Measurements from ENCODE around the gene MYO18A. TPM values are rescaled to one million over a fixed set of nuclear protein-coding genes. Genes with fewer than 3 reads are reported as not detected.

Gene MYO18A
- total RNA-seq, 1 donor from 2014 or later: 465 TPM

- peaks cover 9% of the 10 kb centered on the region for H3K36me3 Mint-ChIP-seq (ENCODE audit: unreplicated experiment)
- peaks cover 22% of the 10 kb centered on the region for H3K27me3 Mint-ChIP-seq (ENCODE audit: unreplicated experiment)
- peaks cover 13% of the 10 kb centered on the region for H3K9me3 Mint-ChIP-seq (ENCODE audit: unreplicated experiment)
- TF ChIP-seq, protein P1, sequence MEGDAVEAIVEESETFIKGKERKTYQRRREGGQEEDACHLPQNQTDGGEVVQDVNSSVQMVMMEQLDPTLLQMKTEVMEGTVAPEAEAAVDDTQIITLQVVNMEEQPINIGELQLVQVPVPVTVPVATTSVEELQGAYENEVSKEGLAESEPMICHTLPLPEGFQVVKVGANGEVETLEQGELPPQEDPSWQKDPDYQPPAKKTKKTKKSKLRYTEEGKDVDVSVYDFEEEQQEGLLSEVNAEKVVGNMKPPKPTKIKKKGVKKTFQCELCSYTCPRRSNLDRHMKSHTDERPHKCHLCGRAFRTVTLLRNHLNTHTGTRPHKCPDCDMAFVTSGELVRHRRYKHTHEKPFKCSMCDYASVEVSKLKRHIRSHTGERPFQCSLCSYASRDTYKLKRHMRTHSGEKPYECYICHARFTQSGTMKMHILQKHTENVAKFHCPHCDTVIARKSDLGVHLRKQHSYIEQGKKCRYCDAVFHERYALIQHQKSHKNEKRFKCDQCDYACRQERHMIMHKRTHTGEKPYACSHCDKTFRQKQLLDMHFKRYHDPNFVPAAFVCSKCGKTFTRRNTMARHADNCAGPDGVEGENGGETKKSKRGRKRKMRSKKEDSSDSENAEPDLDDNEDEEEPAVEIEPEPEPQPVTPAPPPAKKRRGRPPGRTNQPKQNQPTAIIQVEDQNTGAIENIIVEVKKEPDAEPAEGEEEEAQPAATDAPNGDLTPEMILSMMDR (IDR thresholded peaks at IDR 0.05; ENCODE audit: partially characterized antibody, unreplicated experiment): no peak
- no peak overlapping the region for H3K4me3 Mint-ChIP-seq (ENCODE audit: unreplicated experiment)
- DNase-seq: no peak
- H3K4me1 Mint-ChIP-seq (ENCODE audit: low read depth, unreplicated experiment): peaks cover 26% of the 10 kb centered on the region
- H3K27ac Mint-ChIP-seq (ENCODE audit: unreplicated experiment): no peak overlapping the region
These were observed 72.0 kb downstream of the MYO18A start for GRCh38 chr17:29107933-29108822.

GRCh38 chr17:29107084-29107483 is 73.1 kb downstream of the MYO18A start:
- Mint-ChIP-seq H3K4me1 (ENCODE audit: low read depth, unreplicated experiment) (peaks cover 22% of the 10 kb centered on the region), H3K27ac (ENCODE audit: unreplicated experiment) (no peak overlapping the region), H3K9me3 (ENCODE audit: unreplicated experiment) (peaks cover 14% of the 10 kb centered on the region), H3K4me3 (ENCODE audit: unreplicated experiment) (no peak overlapping the region), H3K36me3 (ENCODE audit: unreplicated experiment) (peaks cover 15% of the 10 kb centered on the region), H3K27me3 (ENCODE audit: unreplicated experiment) (peaks cover 16% of the 10 kb centered on the region)
- no peak for DNase-seq
- TF ChIP-seq, protein P1 (IDR thresholded peaks at IDR 0.05; ENCODE audit: partially characterized antibody, unreplicated experiment): no peak

GRCh38 chr17:29103341-29103740 is 76.9 kb downstream of the MYO18A start:
- no peak overlapping the region for H3K27ac Mint-ChIP-seq (ENCODE audit: unreplicated experiment)
- peaks cover 7% of the 10 kb centered on the region for H3K9me3 Mint-ChIP-seq (ENCODE audit: unreplicated experiment)
- no peak overlapping the region for H3K4me3 Mint-ChIP-seq (ENCODE audit: unreplicated experiment)
- no peak for DNase-seq
- peaks cover 17% of the 10 kb centered on the region for H3K36me3 Mint-ChIP-seq (ENCODE audit: unreplicated experiment)
- H3K27me3 Mint-ChIP-seq (ENCODE audit: unreplicated experiment): peaks cover 14% of the 10 kb centered on the region
- peaks cover 10% of the 10 kb centered on the region for H3K4me1 Mint-ChIP-seq (ENCODE audit: low read depth, unreplicated experiment)
- TF ChIP-seq, protein P1 (IDR thresholded peaks at IDR 0.05; ENCODE audit: partially characterized antibody, unreplicated experiment): no peak

DNA sequence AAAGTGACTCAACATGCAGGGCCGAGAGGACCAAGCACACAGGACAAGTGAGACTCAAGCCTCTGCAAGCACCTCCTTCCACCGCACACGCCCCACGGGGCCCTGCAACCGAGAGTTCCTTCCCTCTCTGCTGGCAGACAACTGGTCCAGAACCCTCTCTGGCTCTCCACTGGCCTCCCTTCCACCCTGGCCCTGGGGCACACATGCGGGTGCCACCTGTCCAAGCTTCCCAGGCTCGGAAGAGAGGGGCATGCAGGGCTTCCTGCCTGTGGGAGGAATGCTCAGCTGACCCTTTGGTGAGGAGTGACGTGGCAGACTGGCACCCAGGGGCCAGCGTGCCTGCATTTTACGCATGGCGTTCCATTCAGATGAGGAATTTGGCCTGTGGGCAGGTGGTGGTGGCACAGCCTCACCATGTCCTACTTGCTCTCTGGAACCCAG is 77.4 kb downstream of the MYO18A start:
- H3K4me3 Mint-ChIP-seq (ENCODE audit: unreplicated experiment): peak overlapping the region; percentile 61
- H3K4me1 Mint-ChIP-seq (ENCODE audit: low read depth, unreplicated experiment): peaks cover 10% of the 10 kb centered on the region
- peak overlapping the region; percentile 79 for H3K27ac Mint-ChIP-seq (ENCODE audit: unreplicated experiment)
- peaks cover 5% of the 10 kb centered on the region for H3K9me3 Mint-ChIP-seq (ENCODE audit: unreplicated experiment)
- TF ChIP-seq, protein P1 (IDR thresholded peaks at IDR 0.05; ENCODE audit: partially characterized antibody, unreplicated experiment): no peak
- H3K36me3 Mint-ChIP-seq (ENCODE audit: unreplicated experiment): peaks cover 17% of the 10 kb centered on the region
- no peak for DNase-seq
- H3K27me3 Mint-ChIP-seq (ENCODE audit: unreplicated experiment): peaks cover 14% of the 10 kb centered on the region

GRCh38 chr17:29102046-29102445 is 78.2 kb downstream of the MYO18A start:
- DNase-seq: no peak

More at GRCh38 chr17:29102046-29102445, 78.2 kb downstream of the MYO18A start:
- TF ChIP-seq, protein P1 (IDR thresholded peaks at IDR 0.05; ENCODE audit: partially characterized antibody, unreplicated experiment): no peak
- Mint-ChIP-seq H3K36me3 (ENCODE audit: unreplicated experiment) (peaks cover 17% of the 10 kb centered on the region), H3K9me3 (ENCODE audit: unreplicated experiment) (peaks cover 8% of the 10 kb centered on the region), H3K4me1 (ENCODE audit: low read depth, unreplicated experiment) (peaks cover 9% of the 10 kb centered on the region), H3K4me3 (ENCODE audit: unreplicated experiment) (peak overlapping the region; percentile 61), H3K27ac (ENCODE audit: unreplicated experiment) (peak overlapping the region; percentile 79), H3K27me3 (ENCODE audit: unreplicated experiment) (peaks cover 13% of the 10 kb centered on the region)

All from glutamatergic neuron (in vitro differentiated cells).